H1 (cell line): Measurements from ENCODE around the gene BPGM. TPM values are rescaled to one million over a fixed set of nuclear protein-coding genes. Genes with fewer than 3 reads are reported as not detected.

ENCODE experiments used
- CTCF ChIA-PET: fragments of 300-600 bp; sonication (Branson Sonifier 250); formaldehyde crosslinking; loops from one replicate; lab custom pipeline; 2021; ENCODE audit not compliant: partially characterized antibody; lab: Charles Lee
- POLR2A ChIA-PET: fragments of 300-600 bp; sonication (Branson Sonifier 250); formaldehyde crosslinking; loops from one replicate; lab custom pipeline; 2021; ENCODE audit warnings: inconsistent platforms; ENCODE audit not compliant: partially characterized antibody; lab: Charles Lee
- DNase-seq, 2 experiments: peaks; one replicate each; pipeline versions ENCODE4 v3.0.0 to v3.0.0-alpha.2; 2010 to 2022; ENCODE audit warnings: low spot score in 2 of 2, low read depth in 1 of 2, mixed read lengths in 1 of 2
- FAIRE-seq: peaks from 2 replicates; lab custom pipeline; 2011; peaks lifted over from hg19 to GRCh38; lab: Jason Lieb, UNC
- H2AFZ ChIP-seq: 2 replicates; pipeline ENCODE4 v1.8.1; 2012; ENCODE audit warnings: low read length, inconsistent platforms
- H2AK5ac ChIP-seq: 2 replicates; pipeline ENCODE4 v1.6.1; 2013; ENCODE audit warnings: low read depth, low read length
- H2BK120ac ChIP-seq: replicated peaks from 2 replicates; pipeline ENCODE3; 2013; ENCODE audit warnings: low read depth, low read length, inconsistent platforms
- H2BK12ac ChIP-seq: 2 replicates; pipeline ENCODE4 v1.6.1; 2013; ENCODE audit warnings: low read depth, low read length
- H2BK15ac ChIP-seq: 2 replicates; pipeline ENCODE4 v1.6.1; 2013; ENCODE audit warnings: low read length
- H2BK20ac ChIP-seq: 2 replicates; pipeline ENCODE4 v1.6.1; 2013; ENCODE audit warnings: low read length
- H2BK5ac ChIP-seq: 2 replicates; pipeline ENCODE4 v1.6.1; 2013; ENCODE audit warnings: low read depth, low read length
- H3K14ac ChIP-seq: 2 replicates; pipeline ENCODE4 v1.6.1; 2013; ENCODE audit warnings: inconsistent platforms; ENCODE audit not compliant: insufficient read length
- H3K18ac ChIP-seq: 2 replicates; pipeline ENCODE4 v1.6.1; 2013; ENCODE audit warnings: low read length; ENCODE audit errors: extremely low read depth
- H3K23ac ChIP-seq: 2 replicates; pipeline ENCODE4 v1.6.1; 2013; ENCODE audit warnings: inconsistent platforms; ENCODE audit not compliant: insufficient read length
- H3K23me2 ChIP-seq: 2 replicates; pipeline ENCODE4 v1.6.1; 2013; ENCODE audit warnings: low read depth, low read length
- H3K27ac ChIP-seq: 2 replicates; pipeline ENCODE4 v1.6.1; 2011; ENCODE audit warnings: low read depth, low read length, inconsistent platforms
- H3K27me3 ChIP-seq, 4 experiments: replicated peaks in 1 of 4; 1 replicate in 1 of 4; 2 replicates in 3 of 4; pipeline versions ENCODE4 v1.6.1 to v1.8.1; 2011 to 2013; ENCODE audit warnings: low read length in 3 of 4, mild to moderate bottlenecking in 3 of 4, inconsistent platforms in 2 of 4, mixed read lengths in 2 of 4, moderate library complexity in 1 of 4; ENCODE audit not compliant: control insufficient read depth in 3 of 4, insufficient read depth in 3 of 4; ENCODE audit errors: extremely low read depth in 1 of 4
- H3K36me3 ChIP-seq, 4 experiments: 2 replicates each; pipeline versions ENCODE4 v1.6.1 to v1.8.1; 2011 to 2013; ENCODE audit warnings: mild to moderate bottlenecking in 4 of 4, low read length in 3 of 4, moderate library complexity in 2 of 4, control low read depth in 1 of 4, inconsistent platforms in 1 of 4; ENCODE audit not compliant: insufficient read depth in 4 of 4, control insufficient read depth in 2 of 4
- H3K4ac ChIP-seq: replicated peaks from 2 replicates; pipeline ENCODE3; 2013; ENCODE audit warnings: low read length, low read depth, mixed read lengths, inconsistent platforms; ENCODE audit not compliant: insufficient read length
- H3K4me1 ChIP-seq, 4 experiments: replicated peaks in 1 of 4; 1 replicate in 1 of 4; 2 replicates in 3 of 4; pipeline versions ENCODE4 v1.6.1 to v1.8.1; 2011 to 2013; ENCODE audit warnings: low read length in 3 of 4, inconsistent platforms in 2 of 4, mixed read lengths in 1 of 4; ENCODE audit not compliant: insufficient read depth in 4 of 4, control insufficient read depth in 3 of 4
- H3K4me2 ChIP-seq, 2 experiments: 2 replicates each; pipeline versions ENCODE4 v1.6.1 to v1.8.1; 2011 to 2013; ENCODE audit warnings: low read depth in 2 of 2, low read length in 2 of 2, control low read depth in 1 of 2, inconsistent platforms in 1 of 2, mild to moderate bottlenecking in 1 of 2; ENCODE audit not compliant: insufficient read depth in 1 of 2
- H3K4me3 ChIP-seq, 4 experiments: fragments of 200-600, 300-600 bp in 1 of 4; sonication (generic), shearing (Covaris generic), sonication (Bioruptor Twin) in 1 of 4; 2 replicates each; pipeline versions ENCODE4 v1.5.1 to v1.8.1; 2011 to 2016; ENCODE audit warnings: low read length in 4 of 4, low read depth in 3 of 4, control low read depth in 2 of 4, inconsistent platforms in 2 of 4, mild to moderate bottlenecking in 2 of 4, mixed read lengths in 1 of 4, moderate library complexity in 1 of 4; ENCODE audit not compliant: insufficient read depth in 2 of 4; ENCODE audit errors: extremely low read depth in 1 of 4
- H3K56ac ChIP-seq: replicated peaks from 2 replicates; pipeline ENCODE3; 2013; ENCODE audit warnings: low read depth, mild to moderate bottlenecking, mixed read lengths, low read length, inconsistent platforms; ENCODE audit not compliant: insufficient read length
- H3K79me1 ChIP-seq: 2 replicates; pipeline ENCODE4 v1.6.1; 2013; ENCODE audit warnings: low read depth, low read length, control low read depth
- H3K79me2 ChIP-seq, 2 experiments: 2 replicates each; pipeline versions ENCODE4 v1.6.1 to v1.8.1; 2012 to 2013; ENCODE audit warnings: low read length in 2 of 2, mild to moderate bottlenecking in 2 of 2, inconsistent platforms in 1 of 2; ENCODE audit not compliant: insufficient read depth in 2 of 2, control insufficient read depth in 1 of 2
- H3K9ac ChIP-seq, 4 experiments: replicated peaks in 1 of 4; 1 replicate in 1 of 4; 2 replicates in 3 of 4; pipeline versions ENCODE4 v1.6.1 to v1.8.1; 2011 to 2013; ENCODE audit warnings: low read depth in 3 of 4, low read length in 3 of 4, control low read depth in 2 of 4, mild to moderate bottlenecking in 2 of 4, moderate library complexity in 2 of 4, inconsistent platforms in 1 of 4; ENCODE audit errors: extremely low read depth in 1 of 4
- H3K9me3 ChIP-seq, 2 experiments: 2 replicates each; pipeline versions ENCODE4 v1.6.1 to v1.8.1; 2012 to 2013; ENCODE audit warnings: mild to moderate bottlenecking in 2 of 2, moderate library complexity in 2 of 2, control low read depth in 1 of 2, inconsistent platforms in 1 of 2, low read depth in 1 of 2, low read length in 1 of 2, mixed read lengths in 1 of 2; ENCODE audit not compliant: insufficient read depth in 2 of 2
- H4K20me1 ChIP-seq, 2 experiments: replicated peaks in 1 of 2; 2 replicates each; pipeline versions ENCODE3 to v1.8.1; 2011 to 2013; ENCODE audit warnings: inconsistent platforms in 2 of 2, low read length in 2 of 2, mild to moderate bottlenecking in 1 of 2; ENCODE audit not compliant: insufficient read depth in 2 of 2, control insufficient read depth in 1 of 2
- H4K5ac ChIP-seq: 2 replicates; pipeline ENCODE4 v1.6.1; 2013; ENCODE audit warnings: low read length, low read depth, mixed read lengths, inconsistent platforms; ENCODE audit not compliant: insufficient read length
- H4K8ac ChIP-seq: 2 replicates; pipeline ENCODE4 v1.8.0; 2013; ENCODE audit warnings: mild to moderate bottlenecking, moderate library complexity, low read length, inconsistent platforms; ENCODE audit not compliant: insufficient read depth; ENCODE audit errors: extremely low read depth
- H4K91ac ChIP-seq: replicated peaks from 2 replicates; pipeline ENCODE3; 2013; ENCODE audit warnings: low read length, mixed read lengths, inconsistent platforms; ENCODE audit not compliant: insufficient read length
- TBP ChIP-seq: IDR thresholded peaks from 2 replicates; pipeline ENCODE4 v1.6.1; 2011; ENCODE audit warnings: low read depth, low read length, improper control_type of control experiment
- WGBS, 2 experiments: shearing (Covaris generic) in 1 of 2; methylation state at CpG; one replicate each; pipeline versions ENCODE4 v1.1.6 to v1.1.7; 2013 to 2015; ENCODE audit warnings: low lambda C conversion rate in 2 of 2, mixed read lengths in 2 of 2, inconsistent platforms in 1 of 2, low coverage in 1 of 2, missing lambda C conversion rate in 1 of 2; ENCODE audit not compliant: insufficient replicate concordance in 2 of 2, insufficient coverage in 1 of 2, insufficient read length in 1 of 2; ENCODE audit errors: extremely low coverage in 1 of 2, missing lambda C conversion rate in 1 of 2; 5-methylcytosine and 5-hydroxymethylcytosine counted together
- polyA plus RNA-seq, 7 experiments: library from polyadenylated mRNA; depleted of rRNA in 3 of 7; stranded (reverse) in 5 of 7; unstranded in 2 of 7; fragments of >200 nt in 5 of 7; fragments of 200-250 nt in 2 of 7; gene quantifications; 1 replicate in 5 of 7; 2 replicates in 1 of 7; 4 replicates in 1 of 7; pipeline versions ENCODE4 v1.2.1 to v1.2.3, GENCODE V29; 2011 to 2013; ENCODE audit warnings: missing spikeins in 2 of 7, mixed read lengths in 2 of 7
- total RNA-seq: library from RNA; stranded (reverse); fragmentation: NEBNext Ultra II Directional; extraction: Animal tissue kit (Norgen Biotek cat#: 25700); gene quantifications from 2 replicates; pipeline ENCODE4 v1.2.1, GENCODE V29; 2021

BPGM gene
- total and polyA plus RNA-seq, 2 of the 8 experiments (the other 6 are each of a cell fraction or from before 2014, with no cell fraction given): 9.7 to 15.3 TPM

GRCh38 chr7:134625550-134625949 lies 21.1 kb upstream of the BPGM start:
- CTCF ChIA-PET: interaction anchor here (0.9 to 2.8 kb wide), 5 partner anchors 9 to 710 kb away, joined by 3 to 8 read pairs (median 4); partner anchors contain the start of gene BPGM
- Histone ChIP-seq H3K27me3 (no peaks in the 10 kb centered on the region), H4K91ac (no peak overlapping the region), H2AFZ (no peak overlapping the region), H3K79me2 (no peaks in the 10 kb centered on the region), H3K79me1 (no peaks in the 10 kb centered on the region), H2BK15ac (no peak overlapping the region), H2BK5ac (no peak overlapping the region), H2BK20ac (no peak overlapping the region), H3K9ac (no peak overlapping the region), H3K4me2 (no peak overlapping the region), H4K8ac (no peak overlapping the region), H3K56ac (no peak overlapping the region), H2BK12ac (no peak overlapping the region), H4K20me1 (no peaks in the 10 kb centered on the region), H4K5ac (no peak overlapping the region), H3K36me3 (no peaks in the 10 kb centered on the region), H3K4me3 (no peak overlapping the region), H3K4ac (no peak overlapping the region), H3K14ac (no peak overlapping the region), H3K23ac (no peak overlapping the region), H2AK5ac (no peak overlapping the region), H3K27ac (no peak overlapping the region), H3K23me2 (no peaks in the 10 kb centered on the region), H3K4me1 (no peaks in the 10 kb centered on the region), H3K18ac (no peak overlapping the region), H3K9me3 (no peaks in the 10 kb centered on the region), H2BK120ac (no peak overlapping the region)
- WGBS, 2 experiments: 81% methylated on average over 3 of the region's 3 CpGs; no CpG with 5 or more reads in 1 of the 2 experiments
- no peak for FAIRE-seq
- POLR2A ChIA-PET: no interaction called here
- no peak for TF ChIP-seq TBP
- no peak for DNase-seq
